ENCODE data around the gene C19orf38.
"Not testable (repeated sequence)": the region's sequence is repeated elsewhere in the genome, so short reads cannot be mapped to it uniquely, and the experiment has no call there.

The C19orf38 gene

GRCh38 chr19:10852098-10852800 lies 4.0 kb downstream of the C19orf38 start:
- peak; percentile 45 for DNase-seq (ENCODE audit: low spot score)

- DNase-seq (ENCODE audit: low spot score) = no peak
Measured at GRCh38 chr19:10852941-10853340, 4.7 kb downstream of the C19orf38 start.

- peak; percentile 1 for DNase-seq (ENCODE audit: low spot score)
Measured at GRCh38 chr19:10854350-10855089, 6.3 kb downstream of the C19orf38 start.

- DNase-seq (ENCODE audit: low spot score) = no peak
Measured at GRCh38 chr19:10855879-10856522, 7.8 kb downstream of the C19orf38 start.

GRCh38 chr19:10856899-10857298 lies 8.7 kb downstream of the C19orf38 start:
- not testable (repeated sequence) for DNase-seq (ENCODE audit: low spot score)

GRCh38 chr19:10858204-10858828 lies 10.1 kb downstream of the C19orf38 start:
- peak; percentile 54 for DNase-seq (ENCODE audit: low spot score)

GRCh38 chr19:10861103-10861651 lies 13.0 kb downstream of the C19orf38 start:
- DNase-seq (ENCODE audit: low spot score) = peak; percentile 43

- no peak for DNase-seq (ENCODE audit: low spot score)
Measured at GRCh38 chr19:10862561-10863106, 14.4 kb downstream of the C19orf38 start.

GRCh38 chr19:10863107-10863717 lies 15.0 kb downstream of the C19orf38 start:
- DNase-seq (ENCODE audit: low spot score) = peak; percentile 48

GRCh38 chr19:10864538-10864899 lies 16.3 kb downstream of the C19orf38 start:
- DNase-seq (ENCODE audit: low spot score) = peak; percentile 91

- no peak for DNase-seq (ENCODE audit: low spot score)
Measured at GRCh38 chr19:10866495-10866894, 18.3 kb downstream of the C19orf38 start.

- no peak for DNase-seq (ENCODE audit: low spot score)
Measured at GRCh38 chr19:10868872-10869547, 20.8 kb downstream of the C19orf38 start.

- DNase-seq (ENCODE audit: low spot score) = not testable (repeated sequence)
Measured at GRCh38 chr19:10869872-10870311, 21.7 kb downstream of the C19orf38 start.

GRCh38 chr19:10870501-10870954 lies 22.3 kb downstream of the C19orf38 start:
- no peak for DNase-seq (ENCODE audit: low spot score)

- DNase-seq (ENCODE audit: low spot score) = peak; percentile 100
Measured at GRCh38 chr19:10870955-10871603, 22.9 kb downstream of the C19orf38 start, which contains the start of gene CARM1. Gene CARM1 (plus strand): TSS chr19:10871553. CDS start chr19:10871703, 150 bp downstream.

- peak; percentile 47 for DNase-seq (ENCODE audit: low spot score)
Measured at GRCh38 chr19:10871711-10872545, 23.7 kb downstream of the C19orf38 start.

- no peak for DNase-seq (ENCODE audit: low spot score)
Measured at GRCh38 chr19:10872546-10873107, 24.4 kb downstream of the C19orf38 start.

GRCh38 chr19:10874024-10874423 lies 25.8 kb downstream of the C19orf38 start:
- DNase-seq (ENCODE audit: low spot score) = no peak

Measured in AG20443 (cell line).